GM21737 (cell line): ENCODE data around the gene PITPNC1.
"Not testable (repeated sequence)": the region's sequence is repeated elsewhere in the genome, so short reads cannot be mapped to it uniquely, and the experiment has no call there.

Experiments
- ATAC-seq: cut with Tn5 transposase; IDR thresholded peaks from one replicate; pipeline ENCODE4 v1.9.1; 2021; ENCODE audit warnings: mild to moderate bottlenecking, moderate library complexity; ENCODE audit not compliant: unreplicated experiment

PITPNC1 gene

GRCh38 chr17:67393809-67394397 is 16.8 kb downstream of the PITPNC1 start:
- ATAC-seq: no peak

- no peak for ATAC-seq
Measured at GRCh38 chr17:67399676-67400075, 22.6 kb downstream of the PITPNC1 start.

GRCh38 chr17:67400193-67400592 is 23.1 kb downstream of the PITPNC1 start:
- no peak for ATAC-seq

GRCh38 chr17:67401106-67401505 is 24.0 kb downstream of the PITPNC1 start:
- ATAC-seq: no peak

DNA sequence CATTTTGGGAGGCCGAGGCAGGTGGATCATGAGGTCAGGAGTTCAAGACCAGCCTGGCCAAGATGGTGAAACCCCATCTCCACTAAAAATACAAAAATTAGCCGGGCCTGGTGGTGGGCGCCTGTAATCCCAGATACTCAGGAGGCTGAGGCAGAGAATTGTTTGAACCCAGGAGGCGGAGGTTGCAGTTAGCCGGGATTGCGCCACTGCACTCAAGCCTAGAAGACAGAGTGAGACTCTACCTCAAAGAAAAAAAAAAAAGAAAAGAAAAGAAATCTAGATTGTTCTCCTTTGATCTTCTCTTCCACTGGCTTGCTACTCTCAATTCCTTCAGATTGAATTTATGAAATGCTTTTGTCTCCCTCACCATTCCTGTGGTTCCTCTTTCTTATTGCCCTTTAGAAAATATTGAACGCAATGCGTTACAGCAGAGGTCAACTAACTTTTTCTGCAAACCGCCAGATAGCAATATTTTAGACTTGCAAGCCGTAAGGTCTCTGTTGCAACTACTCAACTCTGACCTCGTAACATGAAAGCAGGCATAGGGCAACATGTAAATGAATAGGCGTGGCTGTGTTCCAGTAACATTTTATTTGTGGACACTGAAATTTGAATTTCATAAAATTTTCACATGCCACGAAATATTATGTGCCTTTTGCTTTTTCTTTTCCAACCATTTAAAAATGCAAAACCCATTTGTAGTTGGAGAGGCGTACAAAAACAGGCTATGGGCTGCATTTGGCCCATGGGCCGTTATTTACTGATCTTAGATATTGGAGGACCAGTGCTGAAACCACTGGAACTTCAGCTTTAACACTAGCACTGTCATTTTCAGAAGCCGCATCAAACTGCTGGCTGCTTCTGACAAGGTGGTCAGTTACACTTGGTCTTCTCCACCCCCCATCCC is 24.8 kb downstream of the PITPNC1 start:
- no peak for ATAC-seq

GRCh38 chr17:67403065-67403464 is 26.0 kb downstream of the PITPNC1 start:
- no peak for ATAC-seq

GRCh38 chr17:67403483-67403882 is 26.4 kb downstream of the PITPNC1 start:
- no peak for ATAC-seq

DNA sequence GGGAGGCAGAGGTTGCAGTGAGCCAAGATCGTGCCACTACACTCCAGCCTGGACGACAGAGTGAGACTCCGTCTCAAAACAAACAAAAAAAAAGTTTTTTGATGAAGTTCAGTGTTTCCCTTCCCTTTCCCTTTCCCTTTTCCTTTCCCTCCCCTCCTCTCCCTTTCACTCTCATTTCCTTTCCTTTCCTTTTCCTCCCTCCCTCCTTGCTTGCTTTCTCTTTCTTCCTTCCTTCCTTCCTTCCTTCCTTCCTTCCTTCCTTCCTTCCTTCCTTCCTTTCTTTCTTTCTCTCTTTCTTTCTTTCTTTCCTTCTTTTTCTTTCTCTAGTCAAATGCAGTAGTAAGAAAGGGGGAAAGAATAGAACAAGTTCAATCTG is 31.4 kb downstream of the PITPNC1 start:
- ATAC-seq: not testable (repeated sequence)

DNA sequence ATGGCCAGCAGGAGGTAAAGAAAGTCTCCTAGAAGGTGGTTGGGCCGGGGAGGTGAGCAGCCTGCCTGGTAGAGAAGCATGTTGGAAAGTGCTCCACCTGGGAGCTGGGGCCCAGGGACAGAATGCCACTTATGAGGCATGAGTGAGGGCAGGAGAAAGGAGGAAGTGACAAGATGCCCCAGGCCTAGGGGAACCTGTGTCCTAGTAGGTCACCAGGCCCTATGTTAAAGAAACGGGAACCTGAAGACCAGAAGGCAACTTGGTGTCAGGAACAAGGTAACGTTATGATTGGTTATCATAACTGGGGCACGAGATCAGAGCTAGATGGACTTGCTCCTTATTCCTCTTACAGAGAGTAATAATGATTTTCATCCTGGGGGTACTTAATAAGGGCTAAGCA is 34.3 kb downstream of the PITPNC1 start:
- no peak for ATAC-seq

GRCh38 chr17:67412032-67412431 is 35.0 kb downstream of the PITPNC1 start:
- no peak for ATAC-seq

DNA sequence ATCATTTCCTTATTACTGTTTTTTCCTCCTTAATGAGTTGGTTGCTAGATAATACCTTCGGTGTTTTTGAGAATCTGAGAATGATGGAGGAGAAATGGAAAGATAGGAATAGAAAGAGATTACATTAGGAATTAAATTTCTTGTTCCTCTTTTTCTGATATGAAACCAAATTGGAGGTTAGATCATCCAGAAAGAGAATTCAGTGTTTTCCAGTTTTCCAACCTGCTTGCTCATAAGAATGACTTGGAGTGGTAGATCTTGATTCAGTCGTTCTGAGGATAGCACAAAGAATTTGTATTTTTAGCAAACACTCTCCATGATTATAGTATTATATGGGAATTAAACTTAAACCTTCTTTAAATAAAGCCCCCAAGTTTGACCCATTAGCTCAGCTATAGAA is 35.9 kb downstream of the PITPNC1 start:
- ATAC-seq: no peak

DNA sequence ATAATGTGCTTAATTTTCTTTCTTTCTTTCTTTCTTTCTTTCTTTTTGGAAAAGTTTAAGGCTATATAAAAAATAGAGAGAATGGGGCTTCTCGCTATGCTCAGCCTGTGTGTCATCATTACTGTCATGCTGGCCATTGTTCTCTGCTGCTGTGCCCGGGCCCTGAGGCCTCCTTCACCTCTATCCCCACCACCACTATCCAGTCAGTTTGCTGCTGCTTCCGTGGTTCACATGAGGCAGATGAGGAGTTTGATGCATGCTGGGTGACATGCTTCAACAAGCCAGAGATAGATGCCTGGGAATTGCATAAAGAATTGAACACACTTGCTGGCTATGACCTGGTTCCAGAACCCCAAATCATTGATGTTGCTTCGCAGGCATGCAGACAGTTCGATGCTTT is 36.3 kb downstream of the PITPNC1 start:
- no peak for ATAC-seq

GRCh38 chr17:67414130-67414529 is 37.0 kb downstream of the PITPNC1 start:
- no peak for ATAC-seq

DNA sequence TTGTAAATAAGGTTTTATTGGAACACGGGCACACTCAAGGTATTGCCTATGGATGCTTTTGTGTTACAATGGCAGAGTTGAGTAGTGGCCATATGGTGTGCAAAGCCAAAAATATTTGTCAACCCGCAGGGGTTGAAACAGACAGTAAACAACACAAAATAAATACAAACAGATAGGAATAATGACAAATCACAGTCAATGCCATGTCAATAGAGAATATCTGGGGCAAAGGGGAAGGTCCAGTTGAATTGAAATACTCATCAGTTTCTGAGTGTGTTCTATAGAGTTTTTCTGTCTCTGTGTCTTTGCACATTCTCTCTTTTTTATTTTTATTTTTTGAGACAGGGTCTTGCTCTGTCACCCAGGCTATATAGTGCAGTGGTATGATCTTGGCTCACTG is 37.5 kb downstream of the PITPNC1 start:
- ATAC-seq: no peak

DNA sequence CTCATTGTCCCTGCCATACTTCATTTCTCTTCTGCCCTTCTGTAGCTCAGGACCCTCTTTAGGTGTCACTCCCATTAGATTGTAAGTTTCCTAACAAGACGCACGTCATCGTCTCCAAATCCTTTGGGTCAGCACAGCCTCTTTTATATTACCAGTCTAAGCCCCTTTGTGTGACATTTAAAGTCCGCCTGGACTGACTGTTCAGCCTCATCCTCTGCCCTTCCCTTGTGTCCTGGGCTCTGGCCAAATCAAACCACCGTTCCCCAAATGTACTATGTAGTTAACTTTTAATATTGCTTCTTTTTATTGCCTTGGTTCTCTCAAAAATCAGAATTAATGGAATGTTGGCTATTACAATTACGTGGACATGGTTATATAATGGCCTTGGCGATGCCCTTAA is 38.2 kb downstream of the PITPNC1 start:
- no peak for ATAC-seq

DNA sequence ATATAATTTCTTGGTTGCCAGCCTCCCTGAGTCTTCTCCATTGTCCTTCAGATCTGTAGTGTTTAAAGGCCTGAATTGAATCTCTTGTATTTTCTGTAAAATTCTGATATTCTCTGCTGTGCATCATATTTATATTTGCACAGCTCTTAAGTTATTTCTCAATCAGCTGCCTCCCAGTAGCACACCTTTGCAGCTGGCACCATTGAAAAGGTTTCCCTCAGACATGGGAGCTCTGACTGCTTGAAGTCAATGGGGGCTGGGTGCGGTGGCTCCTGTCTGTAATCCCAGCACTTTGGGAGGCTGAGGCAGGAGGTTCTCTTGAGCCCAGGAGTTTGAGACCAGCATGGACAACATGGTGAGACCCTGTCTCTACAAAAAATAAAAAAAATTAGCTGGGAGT is 40.4 kb downstream of the PITPNC1 start:
- no peak for ATAC-seq

GRCh38 chr17:67420994-67421393 is 43.9 kb downstream of the PITPNC1 start:
- ATAC-seq: no peak

- ATAC-seq: no peak
Measured at GRCh38 chr17:67421869-67422273, 44.8 kb downstream of the PITPNC1 start.

DNA sequence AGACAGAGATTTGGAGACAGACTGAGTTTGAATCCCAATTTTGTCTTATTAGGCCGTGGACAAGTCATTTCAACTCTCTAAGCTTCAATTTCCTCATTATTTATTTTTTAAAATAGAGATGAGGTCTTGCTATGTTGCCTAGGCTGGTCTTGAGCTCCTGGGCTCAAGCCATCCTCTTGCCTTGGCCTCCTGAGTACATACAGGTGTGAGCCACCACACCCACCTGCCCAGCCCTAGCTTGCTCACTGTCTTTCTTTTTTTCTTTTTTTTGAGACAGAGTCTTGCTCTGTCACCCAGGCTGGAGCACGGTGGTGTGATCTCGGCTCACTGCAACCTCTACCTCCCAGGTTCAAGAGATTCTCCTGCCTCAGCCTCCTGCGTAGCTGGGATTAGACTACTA is 45.2 kb downstream of the PITPNC1 start:
- not testable (repeated sequence) for ATAC-seq

- ATAC-seq: no peak
Measured at GRCh38 chr17:67422897-67423296, 45.8 kb downstream of the PITPNC1 start.

- no peak for ATAC-seq
Measured at GRCh38 chr17:67425571-67426160, 48.6 kb downstream of the PITPNC1 start.

DNA sequence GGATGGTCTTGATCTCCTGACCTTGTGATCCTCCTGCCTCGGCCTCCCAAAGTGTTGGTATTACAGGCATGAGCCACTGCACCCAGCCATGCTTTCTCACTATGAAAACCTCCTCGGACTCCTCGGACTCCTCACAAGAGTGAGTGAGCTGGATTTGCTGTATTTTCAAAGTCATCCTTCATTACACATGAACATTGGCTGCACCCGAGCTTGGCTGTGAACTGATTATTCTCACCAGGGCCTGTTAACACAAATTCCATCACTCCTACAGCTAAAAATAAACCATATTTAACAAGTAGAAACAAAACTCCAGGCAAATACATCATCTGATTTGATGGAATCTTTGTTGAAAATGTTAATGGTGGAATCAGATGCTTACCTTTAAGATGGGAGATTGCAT is 50.3 kb downstream of the PITPNC1 start:
- ATAC-seq: no peak
